ENCODE data around the gene CPE.

CPE gene

DNA sequence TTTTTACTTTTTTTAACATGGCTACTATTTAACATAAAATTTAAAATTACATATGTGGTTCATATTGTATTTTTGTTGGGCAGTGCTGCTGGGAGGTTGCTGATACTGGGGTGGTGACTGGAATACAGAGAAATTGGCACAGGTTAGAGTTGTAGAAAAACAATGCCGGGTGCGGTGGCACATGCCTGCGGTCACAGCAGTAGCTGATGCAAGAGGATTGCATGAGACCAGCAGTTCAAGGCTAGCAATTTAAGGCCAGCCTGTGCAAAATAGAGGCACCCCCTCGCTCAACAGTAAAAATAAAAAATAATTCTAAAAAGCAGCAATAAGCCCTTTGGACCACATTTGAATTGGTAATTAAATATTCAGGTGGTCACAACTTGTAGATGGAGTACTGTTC lies 11.8 kb upstream of the CPE start:
- no peak for DNase-seq

- no peak for DNase-seq
Observed at GRCh38 chr4:165368114-165368513, 10.7 kb upstream of the CPE start.

- DNase-seq = no peak
Observed at GRCh38 chr4:165368567-165368966, 10.2 kb upstream of the CPE start.

DNA sequence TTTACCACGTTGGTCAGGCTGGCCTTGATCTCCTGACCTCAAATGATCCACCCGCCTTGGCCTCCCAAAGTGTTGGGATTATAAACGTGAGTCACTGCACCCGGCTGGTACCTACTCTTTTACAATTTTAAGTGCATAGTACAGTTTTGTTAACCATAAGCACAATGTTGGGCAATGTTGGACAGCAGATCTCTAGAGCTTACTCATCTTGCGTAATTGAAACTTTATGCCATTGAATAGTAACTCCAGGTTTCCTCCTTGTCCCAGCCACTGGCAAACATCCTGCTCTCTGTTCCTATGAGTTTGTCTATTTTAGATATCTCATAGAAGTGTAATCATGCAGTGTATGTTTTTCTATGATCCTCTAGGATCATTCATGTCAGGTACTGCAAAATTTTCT lies 9.3 kb upstream of the CPE start:
- DNase-seq = no peak

DNA sequence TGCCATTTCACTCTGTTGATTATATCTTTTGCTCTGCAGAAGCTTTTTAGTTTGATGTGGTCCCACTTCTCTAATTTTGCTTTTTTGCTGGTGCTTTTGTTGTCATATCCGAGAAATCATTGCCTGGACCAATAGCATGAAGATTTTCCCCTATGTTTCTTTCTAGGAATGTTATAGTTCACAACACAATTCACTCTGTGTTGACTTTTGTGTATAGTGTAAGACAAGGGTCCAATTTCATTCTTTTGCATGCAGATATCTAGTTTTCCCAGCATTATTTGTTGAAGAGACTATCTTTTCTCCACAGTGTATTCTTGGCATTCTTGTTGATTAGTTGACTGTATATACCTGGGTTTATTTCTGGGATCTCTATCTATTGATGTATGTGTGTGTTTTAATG lies 8.3 kb upstream of the CPE start:
- no peak for DNase-seq

DNA sequence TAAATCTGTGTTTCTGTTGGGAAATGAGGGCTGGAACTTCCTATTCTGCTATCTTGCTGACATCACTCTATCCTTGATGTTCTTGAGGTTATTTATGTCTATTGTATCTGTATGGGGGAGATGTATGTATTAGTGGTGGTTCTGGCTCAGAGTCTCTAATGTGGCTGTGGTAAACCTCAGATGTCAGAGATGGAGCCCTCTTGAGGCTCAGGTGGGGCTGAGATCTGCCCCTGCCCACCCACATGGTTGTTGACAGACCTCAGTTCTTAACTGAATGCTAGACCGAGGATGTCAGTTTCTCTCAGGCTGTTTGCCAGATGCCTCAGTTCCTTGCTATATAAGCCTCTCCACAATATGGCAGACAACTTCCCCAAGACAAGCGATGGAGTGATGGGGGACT lies 3.3 kb upstream of the CPE start:
- no peak for DNase-seq

DNA sequence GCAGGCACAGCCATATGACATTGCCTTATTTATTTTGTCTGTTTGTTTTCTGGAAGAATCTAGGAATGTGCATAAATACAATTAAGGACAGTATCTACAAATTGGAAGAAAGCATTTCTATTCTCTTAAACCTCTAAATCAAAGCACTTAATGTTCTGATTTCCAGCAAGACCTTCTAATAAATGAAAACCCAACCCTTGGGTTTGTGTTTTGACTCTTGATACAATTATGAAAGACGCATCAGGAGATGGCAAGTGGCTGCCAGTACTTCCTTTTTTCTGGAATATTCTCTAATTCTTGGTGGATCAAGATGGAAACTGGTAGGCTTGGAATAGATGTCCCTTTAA lies 437 bp upstream of the CPE start:
- no peak for DNase-seq

DNA sequence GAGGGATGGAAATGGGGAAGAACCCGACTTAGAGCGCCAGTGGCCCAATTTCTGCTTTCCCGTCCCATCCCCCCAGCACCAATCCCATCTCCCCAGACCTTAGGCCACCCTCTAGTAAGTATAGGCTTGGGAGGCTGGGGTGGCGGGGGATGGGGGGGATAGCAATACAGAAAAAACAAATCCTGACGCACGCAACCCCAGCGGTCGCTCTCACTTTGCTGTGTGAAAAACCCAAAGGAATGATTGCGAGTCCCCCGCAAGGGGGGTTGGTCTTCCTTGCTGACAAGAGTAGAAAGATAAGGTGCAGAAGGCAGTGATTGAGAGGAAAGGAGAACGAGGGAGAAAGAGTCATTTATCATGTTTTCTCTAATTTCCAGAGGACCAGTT lies 863 bp downstream of the CPE start:
- no peak for DNase-seq

DNA sequence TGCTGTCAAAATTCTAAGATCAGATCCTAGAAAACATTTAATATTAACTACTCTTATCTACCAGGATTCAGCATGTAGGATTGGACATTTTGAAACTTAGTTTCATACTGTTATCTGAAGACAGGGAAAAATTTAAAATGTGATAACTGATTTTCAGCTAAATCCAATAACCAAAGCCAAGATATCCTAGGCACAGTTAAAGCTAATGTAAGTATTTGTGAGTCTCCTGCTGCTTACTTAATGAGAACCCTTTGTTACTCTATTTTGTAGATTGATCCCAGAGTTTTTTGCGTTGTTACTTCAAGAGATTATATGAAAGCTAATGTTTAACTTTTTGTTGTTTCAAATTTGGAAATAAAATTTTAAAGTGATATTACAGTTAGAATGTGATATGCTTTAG lies 2.0 kb downstream of the CPE start:
- DNase-seq = no peak

DNA sequence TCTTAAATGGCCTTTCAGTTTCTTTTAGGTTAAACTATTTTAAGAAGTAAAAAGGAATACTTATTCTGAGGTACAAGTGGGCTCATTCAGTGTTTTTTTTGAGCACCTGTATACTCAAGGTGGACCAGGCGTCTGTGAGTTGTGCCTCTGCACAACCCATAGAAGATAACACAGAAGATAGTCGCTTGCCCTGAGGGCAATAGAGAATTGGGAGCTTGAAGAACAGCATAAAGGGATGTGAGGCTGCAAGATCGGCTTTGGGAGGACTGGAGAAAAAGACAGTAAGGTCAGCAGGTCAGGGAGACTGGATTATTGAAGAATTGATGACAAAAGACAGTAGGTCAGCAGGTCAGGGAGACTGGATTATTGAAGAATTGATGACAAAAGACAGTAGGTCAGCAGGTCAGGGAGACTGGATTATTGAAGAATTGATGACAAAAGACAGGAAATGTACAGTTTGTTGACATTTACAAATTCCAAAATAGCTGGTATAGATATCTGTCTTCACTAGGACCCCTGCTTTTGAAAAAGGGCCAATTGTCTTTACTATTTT lies 3.1 kb downstream of the CPE start:
- DNase-seq = no peak

DNA sequence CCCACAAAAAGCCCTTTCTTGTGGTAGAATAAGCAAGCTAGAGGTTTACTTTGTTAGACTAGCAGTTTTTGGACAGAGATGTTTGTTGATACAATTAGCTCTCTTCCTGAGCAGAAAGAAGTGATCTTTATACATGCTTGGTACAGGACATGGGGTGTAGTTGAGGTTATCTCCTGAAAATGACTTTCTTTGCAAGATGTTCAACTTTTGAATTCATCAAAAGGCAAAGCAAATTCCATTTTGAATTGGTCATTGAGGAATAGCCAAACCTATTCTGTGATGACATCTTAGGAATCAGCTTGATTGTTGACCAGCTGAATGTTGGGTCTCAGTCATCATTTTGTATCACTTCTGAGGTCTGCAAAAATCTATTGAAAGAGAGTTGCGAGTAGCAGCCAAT lies 3.8 kb downstream of the CPE start:
- no peak for DNase-seq

- DNase-seq = no peak
Observed at GRCh38 chr4:165383591-165384073, 4.8 kb downstream of the CPE start.

DNA sequence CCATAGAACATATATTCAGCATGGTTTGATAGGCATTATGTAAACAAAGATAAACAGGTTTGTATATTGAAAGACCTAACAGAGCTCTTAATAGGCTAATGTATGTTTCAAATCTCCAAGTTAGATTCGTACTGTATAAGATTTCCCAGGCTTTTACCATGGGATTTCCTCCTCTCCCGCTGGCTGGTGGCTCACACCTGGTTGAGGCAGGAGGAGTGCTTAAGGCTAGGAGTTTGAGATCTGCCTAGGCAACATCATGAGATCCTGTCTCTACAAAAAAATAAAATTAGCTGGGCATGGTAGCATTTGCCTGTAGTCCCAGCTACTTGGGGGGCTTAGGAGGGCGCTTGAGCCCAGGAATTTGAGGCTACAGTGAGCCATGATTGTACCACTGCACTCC lies 5.4 kb downstream of the CPE start:
- no peak for DNase-seq

DNA sequence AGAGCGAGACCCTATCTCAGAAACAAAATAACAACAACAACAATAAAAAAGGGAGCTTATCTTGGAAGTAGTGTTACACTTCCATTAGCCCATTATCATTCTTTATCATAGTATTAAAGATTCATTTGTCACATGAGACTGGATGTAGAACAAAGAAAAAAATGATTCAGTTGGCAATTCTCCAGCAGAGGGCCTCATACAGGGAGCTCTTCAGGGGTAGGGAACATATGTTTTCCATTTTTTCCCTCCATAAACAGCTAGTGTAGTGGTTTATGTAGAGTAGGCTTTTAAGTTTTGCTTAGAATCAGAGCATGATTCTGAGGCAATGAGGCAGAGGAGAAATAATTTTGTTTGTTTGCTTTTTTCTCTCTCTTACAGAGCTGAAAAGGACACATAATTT lies 5.8 kb downstream of the CPE start:
- DNase-seq = no peak

- DNase-seq = no peak
Observed at GRCh38 chr4:165385126-165385525, 6.3 kb downstream of the CPE start.

DNA sequence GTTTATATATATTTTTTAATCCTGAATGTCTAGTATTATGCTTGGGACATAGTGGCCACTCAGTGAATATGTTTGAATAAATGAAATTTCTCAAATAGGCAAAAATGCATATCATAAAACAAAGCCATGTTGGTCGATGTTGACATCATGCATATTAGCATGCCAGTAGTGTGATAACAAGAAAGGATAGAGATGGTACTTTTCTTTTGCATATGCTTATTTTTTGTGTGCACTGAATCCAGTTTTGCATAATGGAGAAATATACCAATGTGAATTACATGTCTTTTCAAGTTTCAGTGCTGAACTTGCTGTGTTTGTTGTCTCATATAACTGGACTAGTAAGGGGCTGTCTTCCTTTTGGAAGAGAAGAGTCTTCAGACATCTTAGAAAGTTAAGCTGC lies 7.5 kb downstream of the CPE start:
- DNase-seq = no peak

DNA sequence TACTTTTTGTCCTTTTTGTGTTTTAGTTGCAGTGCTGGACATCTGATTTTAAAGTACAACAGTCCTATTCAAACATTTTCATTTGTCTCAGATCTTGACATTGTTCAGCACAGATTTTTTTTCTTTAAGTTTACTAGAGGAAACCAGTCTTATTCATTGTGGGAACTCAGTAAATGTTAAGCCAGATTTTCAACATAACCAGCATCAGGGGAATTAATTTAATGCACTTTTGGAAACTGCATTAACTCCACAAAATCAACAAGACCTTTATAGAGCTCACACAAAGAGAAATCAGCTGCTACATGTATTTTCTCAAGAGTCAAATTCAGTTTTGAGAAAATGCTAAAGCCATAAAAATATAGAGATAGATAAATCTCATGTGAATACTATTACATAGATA lies 9.9 kb downstream of the CPE start:
- DNase-seq = no peak

- no peak for DNase-seq
Observed at GRCh38 chr4:165393051-165393450, 14.2 kb downstream of the CPE start.

DNA sequence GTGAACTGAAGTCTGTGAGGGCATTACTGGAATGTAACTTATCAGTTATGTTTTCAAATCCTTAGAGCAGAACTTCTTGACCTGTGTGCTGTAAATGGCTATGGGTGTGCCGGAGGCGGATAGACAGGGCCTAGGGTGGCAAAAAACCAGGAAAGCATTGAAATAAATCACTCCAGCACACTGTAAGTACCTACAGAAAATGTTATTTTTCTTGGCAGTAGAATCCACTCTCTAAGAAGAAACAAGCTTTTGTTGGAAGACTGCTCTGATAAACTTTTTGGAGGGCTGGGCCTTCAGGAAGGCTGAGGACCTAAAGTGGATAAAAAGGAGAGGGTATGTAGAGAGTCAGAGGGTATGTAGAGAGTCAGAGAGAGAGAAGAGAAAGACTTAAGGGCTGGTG lies 14.9 kb downstream of the CPE start:
- no peak for DNase-seq

DNA sequence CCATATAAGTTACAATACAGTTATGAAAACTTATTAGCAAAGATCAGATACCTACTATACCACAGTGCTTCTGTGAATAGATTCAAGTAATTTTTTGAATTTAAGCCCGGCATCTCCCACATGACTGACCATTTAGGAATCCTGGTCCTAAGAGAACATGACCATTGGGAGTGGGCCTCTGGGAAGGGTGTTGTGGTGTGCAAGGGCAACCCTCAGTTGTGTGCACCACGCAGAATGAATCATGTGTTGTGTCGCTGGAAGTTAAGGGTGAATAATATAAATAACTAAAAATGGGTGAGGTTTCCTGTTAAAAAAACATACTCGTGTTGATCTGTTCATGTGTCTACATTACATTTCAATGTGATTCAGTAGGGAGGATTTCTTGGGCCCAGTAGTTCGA lies 15.5 kb downstream of the CPE start:
- DNase-seq = no peak

GRCh38 chr4:165398570-165398969 lies 19.8 kb downstream of the CPE start:
- DNase-seq = no peak

GRCh38 chr4:165402375-165402774 lies 23.6 kb downstream of the CPE start:
- DNase-seq = no peak

GRCh38 chr4:165403048-165403447 lies 24.2 kb downstream of the CPE start:
- no peak for DNase-seq

GRCh38 chr4:165403637-165404036 lies 24.8 kb downstream of the CPE start:
- no peak for DNase-seq

- no peak for DNase-seq
Observed at GRCh38 chr4:165404080-165404479, 25.3 kb downstream of the CPE start.

DNA sequence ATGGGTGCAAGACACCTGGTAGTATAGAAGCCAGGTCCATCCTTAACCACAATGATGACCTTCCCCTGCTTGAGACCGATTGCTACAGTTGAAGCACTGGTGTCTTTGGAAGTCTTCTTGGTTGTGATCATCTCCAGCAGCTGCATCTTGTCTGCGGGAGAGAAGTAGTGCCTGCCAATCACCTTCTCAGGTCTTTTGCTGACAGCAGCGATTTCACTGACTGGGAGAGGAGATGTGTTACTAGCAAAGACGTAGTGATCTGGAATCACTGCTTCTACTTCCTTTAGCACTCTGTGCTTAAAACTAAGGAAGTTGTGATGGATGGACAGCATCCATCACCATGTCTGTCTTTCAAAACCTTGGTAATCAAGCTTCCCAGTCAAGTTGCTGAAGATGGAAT lies 25.9 kb downstream of the CPE start:
- DNase-seq = no peak

All from CD4-positive, alpha-beta T cell treated with Interleukin-21 for 1 hour (primary cell).